ENCODE data around the gene RET.
A peak's percentile ranks its signal among the peaks of the same experiment; 100 is the strongest.

The RET gene

DNA sequence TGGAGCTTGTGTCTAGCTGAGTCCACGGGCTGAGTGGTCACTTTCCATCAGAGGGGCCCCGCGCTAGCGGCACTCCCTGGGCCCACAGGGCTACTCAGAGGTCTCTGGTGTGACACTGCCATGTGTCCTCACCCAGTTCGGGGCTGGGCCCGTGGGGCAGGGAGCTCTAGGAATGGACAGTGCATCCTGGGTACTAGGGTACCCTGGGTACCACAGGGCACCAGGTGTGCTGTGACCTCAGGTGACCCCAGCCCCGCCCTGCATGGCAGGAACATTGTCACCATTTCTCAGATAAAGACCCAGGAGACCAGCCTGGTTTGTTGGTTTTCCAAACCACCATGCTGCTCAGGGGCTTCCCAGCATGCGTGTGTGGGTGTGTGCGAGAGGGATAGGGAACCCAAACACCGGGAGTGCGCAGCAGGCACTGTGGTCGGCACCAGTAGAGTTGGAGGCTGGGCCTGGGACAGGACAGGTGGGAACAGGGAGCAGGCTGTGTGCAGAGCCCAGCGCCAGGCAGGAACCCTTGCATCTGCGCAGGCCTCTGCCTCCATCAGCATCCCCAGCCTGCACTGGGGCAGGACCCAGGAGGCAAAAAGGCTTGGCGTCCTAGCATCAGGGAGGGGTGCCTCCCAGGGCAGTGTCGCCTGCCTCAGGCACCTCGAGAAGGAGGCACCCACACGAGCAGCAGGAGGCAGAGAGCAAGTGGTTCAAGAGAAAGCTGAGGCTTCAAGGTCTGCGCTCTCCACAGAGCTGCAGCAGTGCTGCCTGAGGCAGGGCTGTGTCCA, 42.0 kb downstream of the RET start:
- Mint-ChIP-seq H3K4me1 (peaks cover 31 to 32% of the 10 kb centered on the region in 2 donors), H3K9me3 (no peaks in the 10 kb centered on the region), H3K4me3 (no peak overlapping the region), H3K27me3 (no peaks in the 10 kb centered on the region), H3K36me3 (no peaks in the 10 kb centered on the region), H3K27ac (peak overlapping the region; percentile 86)
- ATAC-seq (replicated peaks) (no peak), DNase-seq (no peak)

DNA sequence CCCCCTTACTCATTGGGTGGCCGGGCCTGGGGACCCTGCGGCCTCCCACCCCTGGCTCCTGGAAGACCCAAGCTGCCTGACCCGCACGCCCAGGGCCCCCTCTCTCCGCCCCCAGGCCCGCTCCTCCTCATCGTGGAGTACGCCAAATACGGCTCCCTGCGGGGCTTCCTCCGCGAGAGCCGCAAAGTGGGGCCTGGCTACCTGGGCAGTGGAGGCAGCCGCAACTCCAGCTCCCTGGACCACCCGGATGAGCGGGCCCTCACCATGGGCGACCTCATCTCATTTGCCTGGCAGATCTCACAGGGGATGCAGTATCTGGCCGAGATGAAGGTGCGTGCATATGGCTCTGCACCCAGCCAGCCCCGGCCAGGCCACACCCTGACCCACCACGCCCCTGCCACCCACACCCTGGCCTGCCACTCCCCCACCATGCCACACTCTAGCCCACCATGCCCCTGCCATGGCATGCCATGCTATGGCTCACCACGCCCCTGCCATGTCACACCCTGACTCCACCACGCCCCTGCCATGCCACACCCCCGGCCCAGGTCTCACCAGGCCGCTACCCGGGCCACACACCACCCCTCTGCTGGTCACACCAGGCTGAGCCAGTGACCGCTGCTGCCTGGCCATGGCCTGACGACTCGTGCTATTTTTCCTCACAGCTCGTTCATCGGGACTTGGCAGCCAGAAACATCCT, 42.7 kb downstream of the RET start:
- H3K9me3 Mint-ChIP-seq = no peaks in the 10 kb centered on the region
- no peak overlapping the region for H3K4me3 Mint-ChIP-seq

GRCh38 chr10:43120116-43120928, 43.5 kb downstream of the RET start:
- ATAC-seq (replicated peaks) (no peak), DNase-seq (no peak)
- Mint-ChIP-seq H3K9me3 (no peaks in the 10 kb centered on the region), H3K4me1 (peaks cover 32 to 37% of the 10 kb centered on the region in 2 donors), H3K36me3 (no peaks in the 10 kb centered on the region), H3K27ac (peak overlapping the region; percentile 79), H3K27me3 (no peaks in the 10 kb centered on the region), H3K4me3 (peak overlapping the region in 1 of 2 donors; percentile 7)

More for the DNA sequence above, 42.7 kb downstream of the RET start:
- H3K27me3 Mint-ChIP-seq = no peaks in the 10 kb centered on the region
- no peak for DNase-seq
- no peak overlapping the region for H3K27ac Mint-ChIP-seq
- ATAC-seq (replicated peaks) = no peak
- no peaks in the 10 kb centered on the region for H3K36me3 Mint-ChIP-seq
- H3K4me1 Mint-ChIP-seq = peaks cover 32 to 34% of the 10 kb centered on the region in 2 donors

DNA sequence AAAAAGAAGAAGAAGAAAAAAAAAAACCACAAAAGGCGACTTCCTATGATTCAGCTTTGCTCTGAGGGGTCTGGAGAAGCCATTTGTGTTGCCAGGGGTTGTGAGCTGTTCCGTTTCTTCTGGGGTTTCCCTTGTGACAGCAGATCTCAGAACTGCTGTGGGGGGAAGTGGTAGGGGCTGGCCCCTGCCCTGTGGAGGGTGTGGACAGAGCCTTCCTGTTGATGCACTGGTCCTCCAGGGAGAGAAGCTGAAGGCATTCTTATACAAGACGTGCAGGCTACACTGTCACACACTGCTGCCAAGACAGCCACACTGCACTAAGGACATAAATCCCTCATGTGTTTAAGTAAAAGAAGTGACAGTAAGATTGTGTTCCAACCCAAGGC, 44.1 kb downstream of the RET start:
- H3K9me3 Mint-ChIP-seq = no peaks in the 10 kb centered on the region
- no peaks in the 10 kb centered on the region for H3K27me3 Mint-ChIP-seq

GRCh38 chr10:43121444-43121843, 44.6 kb downstream of the RET start:
- Mint-ChIP-seq H3K4me3 (peak overlapping the region in 1 of 2 donors; percentile 11), H3K9me3 (no peaks in the 10 kb centered on the region), H3K27ac (peak overlapping the region; percentile 11), H3K27me3 (no peaks in the 10 kb centered on the region), H3K36me3 (no peaks in the 10 kb centered on the region), H3K4me1 (peaks cover 34 to 41% of the 10 kb centered on the region in 2 donors)
- no peak for DNase-seq
- peak; percentile 23 to 45 for ATAC-seq (replicated peaks)

More for the DNA sequence above, 44.1 kb downstream of the RET start:
- ATAC-seq (replicated peaks) = peak; percentile 97
- peak; percentile 73 for DNase-seq
- no peaks in the 10 kb centered on the region for H3K36me3 Mint-ChIP-seq
- peaks cover 32 to 37% of the 10 kb centered on the region in 2 donors for H3K4me1 Mint-ChIP-seq
- peak overlapping the region; percentile 7 to 11 for H3K4me3 Mint-ChIP-seq
- peak overlapping the region; percentile 79 for H3K27ac Mint-ChIP-seq

DNA sequence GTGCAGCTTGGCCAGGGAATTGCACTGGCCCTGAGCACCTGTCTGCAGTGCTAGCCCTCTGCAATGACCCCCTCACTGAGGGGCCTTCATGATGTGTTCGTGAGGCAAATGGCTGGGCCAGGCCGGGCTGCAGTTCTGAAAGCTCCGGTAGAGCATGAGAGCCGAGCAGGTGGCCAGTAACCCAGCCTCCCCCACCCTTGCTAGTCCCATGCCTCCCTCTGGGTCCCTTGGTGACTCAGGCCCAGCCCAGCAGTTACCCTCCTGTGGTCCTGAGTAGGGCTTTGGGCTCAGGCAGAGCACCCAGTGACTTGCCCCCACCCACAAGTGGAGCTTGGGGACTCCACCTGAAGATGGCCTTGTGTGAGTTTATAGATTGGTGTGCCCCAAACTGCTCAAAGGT, 45.2 kb downstream of the RET start:
- no peak for ATAC-seq (replicated peaks)
- H3K4me1 Mint-ChIP-seq = peaks cover 40 to 46% of the 10 kb centered on the region in 2 donors
- H3K4me3 Mint-ChIP-seq = no peak overlapping the region
- no peak for DNase-seq
- no peaks in the 10 kb centered on the region for H3K36me3 Mint-ChIP-seq
- H3K27ac Mint-ChIP-seq = peak overlapping the region; percentile 67
- H3K27me3 Mint-ChIP-seq = no peaks in the 10 kb centered on the region
- no peaks in the 10 kb centered on the region for H3K9me3 Mint-ChIP-seq

DNA sequence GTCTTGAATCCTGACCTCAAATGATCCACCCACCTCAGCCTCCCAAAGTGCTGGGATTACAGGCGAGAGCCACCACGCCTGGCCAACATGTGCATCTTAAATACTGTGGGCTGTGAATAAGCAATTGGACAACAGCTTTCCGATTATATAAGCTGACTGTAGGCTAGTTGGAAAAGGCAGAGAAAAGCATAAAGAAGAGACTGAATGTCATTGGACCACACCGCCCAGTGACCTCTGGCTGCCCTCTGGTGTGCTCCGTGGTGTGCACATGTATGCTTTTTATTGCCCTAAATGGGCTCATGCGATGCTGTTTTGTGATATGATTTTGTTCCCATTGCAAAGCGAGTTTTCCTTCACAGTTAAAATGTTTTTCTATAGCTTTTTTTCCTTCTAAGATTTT, 46.0 kb downstream of the RET start:
- Mint-ChIP-seq H3K27ac (no peak overlapping the region), H3K27me3 (no peaks in the 10 kb centered on the region), H3K4me1 (peaks cover 40 to 46% of the 10 kb centered on the region in 2 donors), H3K36me3 (no peaks in the 10 kb centered on the region), H3K4me3 (no peak overlapping the region), H3K9me3 (no peaks in the 10 kb centered on the region)
- DNase-seq (no peak), ATAC-seq (replicated peaks) (no peak)

- H3K27ac Mint-ChIP-seq = no peak overlapping the region
- H3K36me3 Mint-ChIP-seq = no peaks in the 10 kb centered on the region
- H3K9me3 Mint-ChIP-seq = no peaks in the 10 kb centered on the region
- no peak for ATAC-seq (replicated peaks)
- peaks cover 40 to 45% of the 10 kb centered on the region in 2 donors for H3K4me1 Mint-ChIP-seq
- DNase-seq = no peak
- H3K4me3 Mint-ChIP-seq = no peak overlapping the region
- no peaks in the 10 kb centered on the region for H3K27me3 Mint-ChIP-seq
Observed at GRCh38 chr10:43123361-43124093, 46.7 kb downstream of the RET start.

GRCh38 chr10:43124094-43124521, 47.2 kb downstream of the RET start:
- H3K27ac Mint-ChIP-seq = no peak overlapping the region
- H3K36me3 Mint-ChIP-seq = no peaks in the 10 kb centered on the region
- ATAC-seq (replicated peaks) (no peak), DNase-seq (no peak)
- H3K4me3 Mint-ChIP-seq = no peak overlapping the region
- peaks cover 40 to 44% of the 10 kb centered on the region in 2 donors for H3K4me1 Mint-ChIP-seq
- no peaks in the 10 kb centered on the region for H3K9me3 Mint-ChIP-seq
- H3K27me3 Mint-ChIP-seq = no peaks in the 10 kb centered on the region

DNA sequence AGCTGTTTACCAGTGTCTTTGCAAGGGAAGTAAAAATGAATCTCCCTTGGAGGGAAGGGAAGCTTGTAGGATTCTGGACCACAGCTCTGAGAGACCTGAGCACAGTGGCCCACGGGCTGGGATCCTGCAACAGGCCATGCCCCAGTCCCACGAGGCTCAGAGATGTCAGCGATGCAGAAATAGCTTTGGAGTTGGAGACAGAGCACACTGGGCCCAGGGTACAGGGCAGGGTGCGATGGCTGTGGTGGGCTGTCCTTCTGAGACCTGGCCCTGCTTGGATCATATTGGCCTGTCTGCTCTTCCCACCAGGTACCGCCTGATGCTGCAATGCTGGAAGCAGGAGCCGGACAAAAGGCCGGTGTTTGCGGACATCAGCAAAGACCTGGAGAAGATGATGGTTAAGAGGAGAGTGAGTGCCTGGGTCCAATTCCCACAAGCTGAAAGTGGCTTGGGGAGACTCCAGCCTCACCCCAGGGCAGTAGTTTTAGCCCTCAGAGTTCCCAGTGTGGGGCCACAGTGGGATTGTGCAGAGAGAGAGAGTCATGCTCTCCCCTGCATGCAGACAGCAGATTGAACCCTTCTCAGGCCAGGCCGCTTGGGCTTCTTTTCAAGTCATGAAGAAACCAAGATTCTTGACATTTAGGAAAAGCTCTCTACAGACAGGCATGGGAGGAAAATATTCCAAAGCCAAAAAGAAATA, 47.9 kb downstream of the RET start:
- no peaks in the 10 kb centered on the region for H3K36me3 Mint-ChIP-seq
- no peaks in the 10 kb centered on the region for H3K27me3 Mint-ChIP-seq
- DNase-seq (no peak), ATAC-seq (replicated peaks) (no peak)
- no peak overlapping the region for H3K27ac Mint-ChIP-seq
- no peak overlapping the region for H3K4me3 Mint-ChIP-seq
- H3K4me1 Mint-ChIP-seq = peaks cover 44 to 45% of the 10 kb centered on the region in 2 donors
- H3K9me3 Mint-ChIP-seq = no peaks in the 10 kb centered on the region

DNA sequence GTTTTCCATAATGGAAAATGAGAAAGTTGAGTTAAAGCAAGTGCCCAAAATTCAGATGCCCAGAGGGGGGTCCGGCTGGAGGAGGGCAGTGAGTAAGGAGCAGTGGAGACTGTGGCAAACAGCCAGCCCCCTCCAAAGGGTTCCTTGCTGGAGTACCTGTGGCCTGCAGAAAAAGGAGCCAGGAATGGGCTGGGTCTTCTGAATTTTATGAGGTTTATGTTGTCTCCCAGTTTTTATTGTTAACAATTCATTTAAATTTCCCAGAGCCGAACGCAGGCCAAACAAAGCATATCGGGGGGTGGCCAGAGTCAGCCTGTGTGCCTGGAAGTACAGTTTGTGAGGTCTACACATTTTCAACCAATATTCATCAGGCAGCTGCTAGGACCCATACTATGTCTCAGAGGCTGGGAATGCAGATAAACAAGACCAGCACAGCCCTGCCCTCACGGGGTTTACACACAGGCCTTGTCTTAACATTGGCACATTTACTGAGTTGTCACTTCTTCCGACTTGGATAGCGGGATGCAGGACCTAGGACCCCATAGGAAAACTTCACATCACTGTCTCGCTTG, 48.5 kb downstream of the RET start:
- Mint-ChIP-seq H3K27me3 (no peaks in the 10 kb centered on the region), H3K4me3 (no peak overlapping the region), H3K9me3 (no peaks in the 10 kb centered on the region), H3K36me3 (no peaks in the 10 kb centered on the region), H3K27ac (no peak overlapping the region), H3K4me1 (peaks cover 38 to 42% of the 10 kb centered on the region in 2 donors)
- ATAC-seq (replicated peaks) = no peak
- DNase-seq = no peak

DNA sequence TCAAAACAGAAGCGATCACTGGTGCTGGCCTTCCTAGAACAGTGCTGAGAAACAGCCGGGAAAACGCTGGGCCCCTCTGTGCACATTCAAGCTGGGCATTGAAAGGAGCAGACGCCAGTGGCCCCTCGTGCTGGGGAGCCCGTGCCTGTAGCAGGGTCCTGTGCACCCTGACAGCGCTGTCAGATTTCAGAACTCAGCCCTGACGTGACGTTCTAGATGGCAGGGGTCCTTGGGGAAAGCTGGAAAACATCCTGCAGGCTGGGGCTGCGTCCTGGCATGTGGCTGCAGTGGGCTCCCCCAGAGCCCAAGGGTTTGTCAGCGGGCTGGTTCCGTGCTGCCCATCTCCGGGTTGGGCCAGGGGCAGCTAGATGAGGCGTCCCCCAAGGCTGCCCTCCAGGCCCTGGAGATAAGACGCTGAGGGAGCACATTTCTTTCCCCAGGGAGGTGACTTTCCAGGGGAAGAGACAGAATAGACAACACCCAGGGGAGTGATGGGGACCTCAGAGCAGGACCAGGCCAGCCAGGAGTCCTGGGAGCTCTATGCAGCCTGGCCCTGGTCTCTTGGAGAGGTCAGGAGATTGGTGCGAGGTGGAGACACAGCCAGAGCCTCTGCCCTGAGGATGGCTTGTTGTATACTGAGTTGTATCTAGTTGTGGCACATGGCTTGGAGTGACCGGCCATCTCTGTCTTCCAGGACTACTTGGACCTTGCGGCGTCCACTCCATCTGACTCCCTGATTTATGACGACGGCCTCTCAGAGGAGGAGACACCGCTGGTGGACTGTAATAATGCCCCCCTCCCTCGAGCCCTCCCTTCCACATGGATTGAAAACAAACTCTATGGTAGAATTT, 49.2 kb downstream of the RET start:
- no peaks in the 10 kb centered on the region for H3K27me3 Mint-ChIP-seq
- DNase-seq (no peak), ATAC-seq (replicated peaks) (no peak)
- H3K9me3 Mint-ChIP-seq = no peaks in the 10 kb centered on the region
- H3K27ac Mint-ChIP-seq = no peak overlapping the region
- H3K4me3 Mint-ChIP-seq = no peak overlapping the region
- H3K4me1 Mint-ChIP-seq = peaks cover 33 to 34% of the 10 kb centered on the region in 2 donors
- no peaks in the 10 kb centered on the region for H3K36me3 Mint-ChIP-seq

Data from stimulated activated naive B cell treated with anti-CD40 and anti-IgM and Interleukin-4, amounts not matched to agents 10 μg/mL and 1 μg/mL and 100 μg/mL, for 72 hours (primary cell).